CD4-positive, alpha-beta T cell treated with Interleukin-17A for 1 hour (primary cell): ENCODE data around the gene ARHGAP18.

Experiments used
- DNase-seq: peaks from one replicate; pipeline ENCODE4 v3.0.0-alpha.2; 2020

Gene ARHGAP18

GRCh38 chr6:129709769-129710449 is at the start of gene ARHGAP18:
ARHGAP18 (minus strand) TSS chr6:129710177; CDS start chr6:129710136, 41 bp downstream.
- DNase-seq, result peak; percentile 76

GRCh38 chr6:129755787-129756186 is 45.8 kb upstream of the ARHGAP18 start:
- DNase-seq, result no peak

GRCh38 chr6:129754750-129755149 is 44.8 kb upstream of the ARHGAP18 start:
- no peak for DNase-seq

- no peak for DNase-seq
These were observed 43.4 kb upstream of the ARHGAP18 start for GRCh38 chr6:129753422-129753821.

- no peak for DNase-seq
These were observed 41.4 kb upstream of the ARHGAP18 start for GRCh38 chr6:129751384-129751783.

GRCh38 chr6:129750360-129750759 is 40.4 kb upstream of the ARHGAP18 start:
- DNase-seq, result peak; percentile 37

- DNase-seq, result peak; percentile 72
These were observed 39.8 kb upstream of the ARHGAP18 start for GRCh38 chr6:129749749-129750120.

GRCh38 chr6:129748901-129749748 is 39.1 kb upstream of the ARHGAP18 start:
- peak; percentile 12 for DNase-seq

- DNase-seq, result peak; percentile 73
These were observed 38.4 kb upstream of the ARHGAP18 start for GRCh38 chr6:129748212-129748900.

GRCh38 chr6:129747588-129748112 is 37.7 kb upstream of the ARHGAP18 start:
- no peak for DNase-seq

- DNase-seq, result no peak
These were observed 34.9 kb upstream of the ARHGAP18 start for GRCh38 chr6:129744880-129745237.

GRCh38 chr6:129744201-129744879 is 34.4 kb upstream of the ARHGAP18 start:
- no peak for DNase-seq

GRCh38 chr6:129740013-129740412 is 30.0 kb upstream of the ARHGAP18 start:
- DNase-seq, result no peak

- no peak for DNase-seq
These were observed 26.1 kb upstream of the ARHGAP18 start for GRCh38 chr6:129736105-129736504.

- DNase-seq, result no peak
These were observed 23.3 kb upstream of the ARHGAP18 start for GRCh38 chr6:129733290-129733689.

- no peak for DNase-seq
These were observed 22.6 kb upstream of the ARHGAP18 start for GRCh38 chr6:129732542-129732941.

- DNase-seq, result no peak
These were observed 22.1 kb upstream of the ARHGAP18 start for GRCh38 chr6:129732034-129732433.

GRCh38 chr6:129731428-129731827 is 21.5 kb upstream of the ARHGAP18 start:
- DNase-seq, result no peak

GRCh38 chr6:129730477-129731165 is 20.6 kb upstream of the ARHGAP18 start:
- peak; percentile 73 for DNase-seq

- DNase-seq, result no peak
These were observed 16.7 kb upstream of the ARHGAP18 start for GRCh38 chr6:129726650-129727049.

- no peak for DNase-seq
These were observed 15.4 kb upstream of the ARHGAP18 start for GRCh38 chr6:129725341-129725740.

- DNase-seq, result no peak
These were observed 9.7 kb upstream of the ARHGAP18 start for GRCh38 chr6:129719692-129720091.
